ENCODE measurements around the gene KRTAP19-6.

DNA sequence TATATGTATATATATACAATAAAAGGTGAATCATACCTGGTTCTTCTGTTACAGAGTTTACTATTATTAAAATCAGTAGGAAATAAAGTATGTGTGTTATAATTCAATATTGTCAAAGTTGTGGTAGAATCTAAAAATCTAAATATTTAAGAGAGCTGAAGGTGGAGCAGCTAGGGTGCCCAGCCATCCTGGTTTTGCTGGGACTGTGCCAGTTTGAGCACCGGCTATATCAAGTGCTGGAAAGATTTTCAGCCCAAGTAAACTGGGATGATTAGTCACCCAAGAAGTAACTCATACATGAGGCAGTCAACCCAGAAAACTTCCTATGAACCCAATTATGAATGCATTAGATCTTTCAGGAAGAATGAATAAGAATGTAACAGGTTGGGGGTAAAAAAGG is 22.8 kb downstream of the KRTAP19-6 start:
- TF ChIP-seq POLR2A (IDR thresholded peaks at IDR 0.05; ENCODE audit: low read depth, low read length) (no peak), TAF1 (IDR thresholded peaks at IDR 0.05; ENCODE audit: low read depth, low read length) (no peak)
